SU-DHL-6 (cell line): ENCODE results near the gene SIGLEC1.

Experiments
- EZH2phosphoT487 ChIP-seq: fragments of 200-600 bp; sonication (generic), shearing (Covaris generic); conservative IDR thresholded peaks from 2 replicates; pipeline ENCODE4 v1.6.1; 2018; ENCODE audit warnings: mild to moderate bottlenecking, antibody characterized with exemption, low read length, moderate library complexity, mixed read lengths
- TF ChIP-seq, protein P1 (sequence below): fragments of 200-600 bp; sonication (generic); IDR thresholded peaks from one replicate; pipeline ENCODE4 v1.5.1; 2017; ENCODE audit warnings: antibody characterized with exemption, mild to moderate bottlenecking, low read length, moderate library complexity; ENCODE audit not compliant: insufficient read depth, poor library complexity, severe bottlenecking

DNA sequence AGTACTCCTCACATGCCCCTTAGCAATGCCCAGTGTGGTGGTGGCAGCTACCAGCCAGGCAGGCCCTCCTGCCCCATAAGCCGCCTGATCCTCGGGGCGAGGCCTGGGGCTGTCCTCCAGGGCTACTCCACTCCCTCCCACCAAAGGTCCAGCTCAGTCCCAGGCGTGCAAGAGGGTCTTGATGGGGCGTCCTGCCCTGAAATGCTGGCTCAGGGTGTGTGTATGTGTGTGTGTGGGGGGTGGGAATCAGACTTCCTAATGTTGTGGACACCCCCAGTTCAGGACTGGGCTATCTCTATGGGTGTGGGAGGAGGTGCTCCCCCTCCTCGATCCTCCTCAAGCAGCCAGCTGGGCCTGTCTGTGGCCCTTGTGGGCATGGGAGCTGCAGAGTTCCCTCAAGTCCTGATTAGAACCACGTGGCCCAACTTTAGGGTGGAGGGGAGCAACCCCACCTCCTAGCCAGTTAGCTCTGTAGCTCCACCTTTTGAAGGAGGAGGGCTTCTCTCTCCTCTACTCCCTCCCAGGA is 27.6 kb upstream of the SIGLEC1 start:
- TF ChIP-seq, protein P1, sequence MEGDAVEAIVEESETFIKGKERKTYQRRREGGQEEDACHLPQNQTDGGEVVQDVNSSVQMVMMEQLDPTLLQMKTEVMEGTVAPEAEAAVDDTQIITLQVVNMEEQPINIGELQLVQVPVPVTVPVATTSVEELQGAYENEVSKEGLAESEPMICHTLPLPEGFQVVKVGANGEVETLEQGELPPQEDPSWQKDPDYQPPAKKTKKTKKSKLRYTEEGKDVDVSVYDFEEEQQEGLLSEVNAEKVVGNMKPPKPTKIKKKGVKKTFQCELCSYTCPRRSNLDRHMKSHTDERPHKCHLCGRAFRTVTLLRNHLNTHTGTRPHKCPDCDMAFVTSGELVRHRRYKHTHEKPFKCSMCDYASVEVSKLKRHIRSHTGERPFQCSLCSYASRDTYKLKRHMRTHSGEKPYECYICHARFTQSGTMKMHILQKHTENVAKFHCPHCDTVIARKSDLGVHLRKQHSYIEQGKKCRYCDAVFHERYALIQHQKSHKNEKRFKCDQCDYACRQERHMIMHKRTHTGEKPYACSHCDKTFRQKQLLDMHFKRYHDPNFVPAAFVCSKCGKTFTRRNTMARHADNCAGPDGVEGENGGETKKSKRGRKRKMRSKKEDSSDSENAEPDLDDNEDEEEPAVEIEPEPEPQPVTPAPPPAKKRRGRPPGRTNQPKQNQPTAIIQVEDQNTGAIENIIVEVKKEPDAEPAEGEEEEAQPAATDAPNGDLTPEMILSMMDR = no peak
- no peak for TF ChIP-seq EZH2phosphoT487
